Natural killer cell (primary cell): ENCODE measurements around the gene ICOS. TPM values are rescaled to one million over a fixed set of nuclear protein-coding genes. Genes with fewer than 3 reads are reported as not detected.
A peak's percentile ranks its signal among the peaks of the same experiment; 100 is the strongest.
"Not testable (repeated sequence)": the region's sequence is repeated elsewhere in the genome, so short reads cannot be mapped to it uniquely, and the experiment has no call there.

Experiments used
- ATAC-seq, 3 donors: fragments of 150-1000 bp in 2 of 3; fragments of 200-7000 bp in 1 of 3; cut with Tn5 transposase; 1 replicate in 1 of 3; 2 replicates in 2 of 3; pipeline ENCODE4 v1.10.0; 2021; ENCODE audit warnings: mild to moderate bottlenecking in 2 of 3, moderate library complexity in 2 of 3
- DNase-seq, 2 donors: peaks; one replicate each; pipeline versions ENCODE4 v3.0.0 to v3.0.0-alpha.2; 2013 to 2021; ENCODE audit warnings: mixed read lengths in 1 of 2
- H3K27ac ChIP-seq: one replicate; pipeline ENCODE4 v1.5.1; 2013; ENCODE audit warnings: mild to moderate bottlenecking, low read length
- H3K27me3 ChIP-seq: one replicate; pipeline ENCODE4 v1.6.1; 2013; ENCODE audit warnings: low read length; ENCODE audit not compliant: control insufficient read depth, insufficient read depth
- H3K36me3 ChIP-seq: one replicate; pipeline ENCODE4 v1.6.1; 2013; ENCODE audit warnings: low read length; ENCODE audit not compliant: control insufficient read depth, insufficient read depth
- H3K4me1 ChIP-seq: one replicate; pipeline ENCODE4 v1.6.1; 2013; ENCODE audit warnings: low read length; ENCODE audit not compliant: control insufficient read depth, insufficient read depth
- H3K4me3 ChIP-seq: one replicate; pipeline ENCODE4 v1.5.1; 2013; ENCODE audit warnings: low read length
- H3K9me3 ChIP-seq: one replicate; pipeline ENCODE4 v1.6.1; 2013; ENCODE audit warnings: low read length; ENCODE audit not compliant: control insufficient read depth, insufficient read depth
- H3K27ac Mint-ChIP-seq, 2 donors: one replicate each; pipeline ENCODE4 v1.8.0; 2022; ENCODE audit warnings: mild to moderate bottlenecking in 2 of 2, mixed read lengths in 2 of 2, moderate library complexity in 1 of 2
- H3K27me3 Mint-ChIP-seq, 2 donors: one replicate each; pipeline ENCODE4 v1.8.0; 2022; ENCODE audit warnings: low read depth in 2 of 2, mixed read lengths in 2 of 2
- H3K36me3 Mint-ChIP-seq: one replicate; pipeline ENCODE4 v1.8.0; 2022; ENCODE audit warnings: mixed read lengths
- H3K4me1 Mint-ChIP-seq, 2 donors: one replicate each; pipeline ENCODE4 v1.8.0; 2022; ENCODE audit warnings: mixed read lengths in 2 of 2
- H3K4me3 Mint-ChIP-seq: one replicate; pipeline ENCODE4 v1.8.0; 2022; ENCODE audit warnings: mild to moderate bottlenecking, moderate library complexity, mixed read lengths
- H3K9me3 Mint-ChIP-seq, 2 donors: one replicate each; pipeline ENCODE4 v1.8.0; 2022; ENCODE audit warnings: mixed read lengths in 2 of 2
- WGBS: methylation state at CpG from one replicate; pipeline ENCODE4 v1.1.7; 2013; ENCODE audit warnings: missing lambda C conversion rate; ENCODE audit not compliant: insufficient coverage; 5-methylcytosine and 5-hydroxymethylcytosine counted together
- intact Hi-C: fragments of 100-400 bp; cut with micrococcal nuclease; formaldehyde crosslinking; loops from one replicate; pipeline ENCODE4 v1.14.2; 2022
- total RNA-seq, 4 donors: library from RNA; stranded (reverse); fragments of 120-200 nt in 1 of 4; gene quantifications; one replicate each; pipeline versions ENCODE4 v1.2.3 to v1.2.4, GENCODE V29; 2013 to 2022
- TF ChIP-seq, protein P1 (sequence below): fragments of 200-600 bp; IDR thresholded peaks from one replicate; pipeline ENCODE4 v1.8.0; 2022; ENCODE audit warnings: antibody characterized with exemption

ICOS gene
- total RNA-seq, 3 donors from 2014 or later (not counting 1 experiment from before 2014, with no cell fraction given): 0.35 to 4.2 (median 1.7) TPM

GRCh38 chr2:203935568-203935967, 995 bp upstream of the ICOS start:
- no peaks in the 10 kb centered on the region for H3K27me3 ChIP-seq
- H3K36me3 ChIP-seq: no peaks in the 10 kb centered on the region
- TF ChIP-seq, protein P1, sequence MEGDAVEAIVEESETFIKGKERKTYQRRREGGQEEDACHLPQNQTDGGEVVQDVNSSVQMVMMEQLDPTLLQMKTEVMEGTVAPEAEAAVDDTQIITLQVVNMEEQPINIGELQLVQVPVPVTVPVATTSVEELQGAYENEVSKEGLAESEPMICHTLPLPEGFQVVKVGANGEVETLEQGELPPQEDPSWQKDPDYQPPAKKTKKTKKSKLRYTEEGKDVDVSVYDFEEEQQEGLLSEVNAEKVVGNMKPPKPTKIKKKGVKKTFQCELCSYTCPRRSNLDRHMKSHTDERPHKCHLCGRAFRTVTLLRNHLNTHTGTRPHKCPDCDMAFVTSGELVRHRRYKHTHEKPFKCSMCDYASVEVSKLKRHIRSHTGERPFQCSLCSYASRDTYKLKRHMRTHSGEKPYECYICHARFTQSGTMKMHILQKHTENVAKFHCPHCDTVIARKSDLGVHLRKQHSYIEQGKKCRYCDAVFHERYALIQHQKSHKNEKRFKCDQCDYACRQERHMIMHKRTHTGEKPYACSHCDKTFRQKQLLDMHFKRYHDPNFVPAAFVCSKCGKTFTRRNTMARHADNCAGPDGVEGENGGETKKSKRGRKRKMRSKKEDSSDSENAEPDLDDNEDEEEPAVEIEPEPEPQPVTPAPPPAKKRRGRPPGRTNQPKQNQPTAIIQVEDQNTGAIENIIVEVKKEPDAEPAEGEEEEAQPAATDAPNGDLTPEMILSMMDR: no peak
- no peak overlapping the region for H3K27ac ChIP-seq
- WGBS: 90% methylated on average over 3 of the region's 4 CpGs
- ATAC-seq (no peak), DNase-seq (no peak)
- no peak overlapping the region for H3K4me3 ChIP-seq
- Mint-ChIP-seq H3K27me3 (no peaks in the 10 kb centered on the region), H3K4me3 (no peak overlapping the region), H3K9me3 (no peaks in the 10 kb centered on the region), H3K27ac (no peak overlapping the region), H3K36me3 (no peaks in the 10 kb centered on the region), H3K4me1 (peaks cover 44 to 49% of the 10 kb centered on the region in 2 donors)
- no peaks in the 10 kb centered on the region for H3K9me3 ChIP-seq
- intact Hi-C loops: no loop called here
- H3K4me1 ChIP-seq: peaks cover 9% of the 10 kb centered on the region

DNA sequence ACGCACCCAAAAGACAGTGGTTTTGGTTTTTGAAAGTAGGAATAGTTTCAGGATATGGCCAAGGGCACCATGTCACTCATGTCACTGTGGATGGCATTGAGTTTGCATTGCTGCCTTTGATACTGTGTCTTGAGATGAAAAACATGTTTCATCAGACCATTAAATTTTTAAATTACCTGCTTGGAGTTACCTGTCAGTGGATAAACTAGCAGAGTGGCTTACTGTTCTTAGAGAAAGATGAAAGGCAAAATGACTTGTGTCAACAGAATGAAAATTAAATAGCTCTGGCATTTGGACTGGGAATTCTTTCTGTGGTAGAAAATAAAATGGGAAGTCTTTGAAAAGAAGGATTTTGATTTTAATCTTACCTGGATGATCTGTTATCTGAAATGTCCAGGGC, 386 bp downstream of the ICOS start:
- Mint-ChIP-seq H3K4me3 (peak overlapping the region; percentile 79), H3K36me3 (no peaks in the 10 kb centered on the region), H3K27ac (peak overlapping the region; percentile 31 to 74), H3K27me3 (no peaks in the 10 kb centered on the region), H3K4me1 (peaks cover 44 to 49% of the 10 kb centered on the region in 2 donors), H3K9me3 (no peaks in the 10 kb centered on the region)
- Histone ChIP-seq H3K4me3 (peak overlapping the region; percentile 18), H3K27me3 (no peaks in the 10 kb centered on the region), H3K36me3 (no peaks in the 10 kb centered on the region), H3K9me3 (no peaks in the 10 kb centered on the region), H3K4me1 (peaks cover 9% of the 10 kb centered on the region), H3K27ac (peak overlapping the region; percentile 17)
- WGBS: 33% methylated on average over 1 of the region's 1 CpG
- peak in 1 of 3 donors; percentile 10 for ATAC-seq
- TF ChIP-seq, protein P1: no peak
- intact Hi-C loops: no loop called here
- no peak for DNase-seq

DNA sequence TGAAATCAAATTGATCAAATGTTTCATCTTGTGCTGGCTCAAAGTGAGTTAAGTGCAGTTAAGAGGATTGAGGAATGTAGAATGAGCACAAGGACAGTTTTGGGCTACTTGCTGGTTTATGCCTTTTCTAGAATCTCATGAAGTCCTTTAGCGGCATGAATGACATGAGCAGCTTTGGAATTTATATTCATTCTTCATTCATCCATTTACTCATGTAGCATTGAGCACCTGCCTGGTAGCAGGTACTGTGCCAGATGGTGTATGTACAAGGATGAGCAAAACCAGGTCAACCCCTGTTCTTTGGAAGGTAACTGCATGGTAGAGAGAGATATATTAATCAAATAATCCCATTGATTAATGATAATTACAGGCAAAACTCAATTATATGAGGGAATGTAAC, 1.2 kb downstream of the ICOS start:
- Histone ChIP-seq H3K4me1 (peaks cover 9% of the 10 kb centered on the region), H3K27ac (no peak overlapping the region), H3K36me3 (no peaks in the 10 kb centered on the region), H3K4me3 (peak overlapping the region; percentile 18), H3K27me3 (no peaks in the 10 kb centered on the region), H3K9me3 (no peaks in the 10 kb centered on the region)
- Mint-ChIP-seq H3K4me3 (peak overlapping the region; percentile 47), H3K9me3 (no peaks in the 10 kb centered on the region), H3K27ac (no peak overlapping the region), H3K27me3 (no peaks in the 10 kb centered on the region), H3K4me1 (peaks cover 44 to 49% of the 10 kb centered on the region in 2 donors), H3K36me3 (no peaks in the 10 kb centered on the region)
- intact Hi-C loops: no loop called here
- WGBS: 88% methylated on average over 1 of the region's 1 CpG
- DNase-seq (no peak), ATAC-seq (no peak)
- TF ChIP-seq, protein P1: no peak

DNA sequence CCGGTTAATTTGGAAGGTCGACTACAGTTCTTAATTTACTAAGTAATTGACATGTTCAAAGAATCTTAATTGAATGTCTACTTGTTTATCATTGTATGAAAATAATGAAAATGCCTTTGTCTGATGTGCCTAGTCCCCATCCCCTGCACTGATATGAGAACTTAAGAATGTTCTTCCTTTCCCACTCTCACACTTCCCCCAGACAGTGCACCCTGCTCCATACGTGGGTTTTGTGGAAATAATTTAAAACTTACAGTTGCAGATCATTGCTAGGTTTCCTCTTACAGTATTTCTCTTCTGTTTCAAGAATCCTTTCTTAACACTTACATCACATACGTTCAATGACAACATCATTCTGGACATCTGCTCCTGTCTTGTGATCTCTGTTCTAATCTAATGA, 3.5 kb downstream of the ICOS start:
- intact Hi-C loops: no loop called here
- no peaks in the 10 kb centered on the region for H3K27me3 Mint-ChIP-seq
- Histone ChIP-seq H3K4me3 (no peak overlapping the region), H3K27me3 (no peaks in the 10 kb centered on the region), H3K36me3 (no peaks in the 10 kb centered on the region), H3K4me1 (peaks cover 5% of the 10 kb centered on the region), H3K27ac (no peak overlapping the region), H3K9me3 (no peaks in the 10 kb centered on the region)
- TF ChIP-seq, protein P1: no peak
- ATAC-seq (no peak), DNase-seq (no peak)
- no peaks in the 10 kb centered on the region for H3K36me3 Mint-ChIP-seq
- WGBS: 68% methylated on average over 2 of the region's 4 CpGs
- peaks cover 25 to 27% of the 10 kb centered on the region in 2 donors for H3K4me1 Mint-ChIP-seq
- no peaks in the 10 kb centered on the region for H3K9me3 Mint-ChIP-seq
- H3K4me3 Mint-ChIP-seq: peak overlapping the region; percentile 8
- no peak overlapping the region for H3K27ac Mint-ChIP-seq

- H3K9me3 ChIP-seq, H3K36me3 Mint-ChIP-seq, H3K4me3 Mint-ChIP-seq, H3K27ac Mint-ChIP-seq, H3K27ac ChIP-seq, intact Hi-C loops, H3K4me1 ChIP-seq, H3K27me3 ChIP-seq, ATAC-seq, DNase-seq, H3K27me3 Mint-ChIP-seq, H3K9me3 Mint-ChIP-seq, H3K4me3 ChIP-seq, H3K36me3 ChIP-seq: not testable (repeated sequence)
- peaks cover 20 to 23% of the 10 kb centered on the region in 2 donors for H3K4me1 Mint-ChIP-seq
- 93% methylated on average over 7 of the region's 7 CpGs for WGBS
These were observed 7.2 kb downstream of the ICOS start for GRCh38 chr2:203943493-203944382.
